HuH-7.5 (cell line): ENCODE measurements around the gene ERP44.

Experiments used
- DNase-seq: peaks from one replicate; pipeline ENCODE4 v3.0.0; 2011; ENCODE audit warnings: low spot score

ERP44 gene

GRCh38 chr9:99936947-99937587 is 161.7 kb downstream of the ERP44 start:
- no peak for DNase-seq

DNA sequence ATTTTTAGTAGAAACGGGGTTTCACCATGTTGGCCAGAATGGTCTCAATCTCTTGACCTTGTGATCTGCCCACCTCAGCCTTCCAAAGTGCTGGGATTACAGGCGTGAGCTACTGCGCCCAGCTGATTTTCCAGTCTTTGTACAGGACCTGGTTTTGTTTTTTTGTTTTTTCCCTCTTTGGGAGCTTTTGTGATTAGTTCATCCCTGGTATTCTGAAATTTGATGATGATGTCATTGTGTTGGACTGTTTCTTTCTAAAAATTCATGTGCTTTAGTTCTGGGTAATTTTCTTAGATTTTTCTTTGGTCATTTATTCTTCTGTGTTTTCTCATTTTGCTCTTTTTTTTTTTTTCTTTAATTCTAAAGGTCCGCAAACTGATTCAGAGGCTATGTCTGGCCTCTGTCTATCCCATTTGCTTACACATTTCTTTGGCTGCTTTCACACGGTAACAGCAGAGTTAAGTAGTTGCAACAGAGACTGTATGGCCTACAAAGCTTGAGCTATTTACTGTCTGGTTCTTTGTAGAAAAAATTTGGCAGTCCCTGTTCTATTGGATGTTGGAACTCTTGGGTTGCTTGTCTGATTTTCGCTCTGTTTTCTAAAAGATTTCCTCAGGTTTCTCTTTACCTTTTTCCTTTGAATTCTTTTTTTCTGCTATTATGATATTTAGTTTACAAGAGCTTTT is 167.5 kb downstream of the ERP44 start:
- no peak for DNase-seq

GRCh38 chr9:99929652-99930051 is 169.1 kb downstream of the ERP44 start:
- no peak for DNase-seq
